Fibroblast of lung (primary cell): Measurements from ENCODE around the gene SSBP3.

Experiments
- CTCF ChIP-seq, 2 donors: IDR thresholded peaks in 1 of 2; conservative IDR thresholded peaks in 1 of 2; 1 replicate in 1 of 2; 2 replicates in 1 of 2; pipeline ENCODE4 v1.5.1; 2011 to 2012; ENCODE audit warnings: low read length in 2 of 2, control low read depth in 1 of 2, inconsistent platforms in 1 of 2, low read depth in 1 of 2, mild to moderate bottlenecking in 1 of 2
- EZH2 ChIP-seq: IDR thresholded peaks from 2 replicates; pipeline ENCODE4 v1.5.1; 2012; ENCODE audit warnings: low read length, control low read depth, mild to moderate bottlenecking; ENCODE audit errors: missing control alignments

- TF ChIP-seq CTCF (conservative IDR thresholded peaks at IDR 0.05 in 1 of 2, IDR thresholded peaks at IDR 0.05 in 1 of 2; ENCODE audit: low read depth in 1 of 2, low read length in 2 of 2) (no peak), EZH2 (no peak)
Observed at GRCh38 chr1:54437783-54438182, 31.6 kb upstream of the SSBP3 start.
